GM21529 (cell line): ENCODE results near the gene FRYL.
"Not testable (repeated sequence)": the region's sequence is repeated elsewhere in the genome, so short reads cannot be mapped to it uniquely, and the experiment has no call there.

Source experiments
- ATAC-seq: cut with Tn5 transposase; IDR thresholded peaks from one replicate; pipeline ENCODE4 v1.9.1; 2021; ENCODE audit not compliant: unreplicated experiment

The FRYL gene

GRCh38 chr4:48462363-48462762 lies 317.7 kb downstream of the FRYL start:
- no peak for ATAC-seq

- ATAC-seq = no peak
Measured at GRCh38 chr4:48461000-48461399, 319.1 kb downstream of the FRYL start.

GRCh38 chr4:48454591-48454990 lies 325.5 kb downstream of the FRYL start:
- no peak for ATAC-seq

GRCh38 chr4:48451656-48452055 lies 328.4 kb downstream of the FRYL start:
- not testable (repeated sequence) for ATAC-seq

- ATAC-seq = no peak
Measured at GRCh38 chr4:48450740-48451139, 329.3 kb downstream of the FRYL start.

- no peak for ATAC-seq
Measured at GRCh38 chr4:48449151-48449550, 330.9 kb downstream of the FRYL start.
